GM12874 (cell line): ENCODE measurements around the gene TUBG1.
A peak's percentile ranks its signal among the peaks of the same experiment; 100 is the strongest.

ENCODE experiments used
- CTCF ChIP-seq: IDR thresholded peaks from 2 replicates; pipeline ENCODE4 v1.5.1; 2011; ENCODE audit warnings: low read depth, mild to moderate bottlenecking, control low read depth, low read length, moderate library complexity; ENCODE audit not compliant: insufficient read depth

The TUBG1 gene

GRCh38 chr17:42607769-42608168 lies 1.7 kb upstream of the TUBG1 start:
- no peak for TF ChIP-seq CTCF

- no peak for TF ChIP-seq CTCF
Observed at GRCh38 chr17:42608305-42609181, 940 bp upstream of the TUBG1 start.

GRCh38 chr17:42612013-42612412 lies 2.5 kb downstream of the TUBG1 start:
- no peak for TF ChIP-seq CTCF

- no peak for TF ChIP-seq CTCF
Observed at GRCh38 chr17:42613699-42614295, 4.3 kb downstream of the TUBG1 start.

- no peak for TF ChIP-seq CTCF
Observed at GRCh38 chr17:42617956-42618431, 8.5 kb downstream of the TUBG1 start.

GRCh38 chr17:42618442-42619150 lies 9.1 kb downstream of the TUBG1 start:
- TF ChIP-seq CTCF: 0 out of 2 replicates have a peak, but pooled peaks have one; percentile 9

GRCh38 chr17:42623271-42623670 lies 13.8 kb downstream of the TUBG1 start:
- no peak for TF ChIP-seq CTCF
